PC-3 (cell line): ENCODE results near the gene RELL1. TPM values are rescaled to one million over a fixed set of nuclear protein-coding genes. Genes with fewer than 3 reads are reported as not detected.

Experiments
- ATAC-seq: fragments of 200-7000 bp; cut with Tn5 transposase; 2 replicates; pipeline ENCODE4 v1.9.1; 2020; ENCODE audit warnings: mild to moderate bottlenecking, moderate library complexity
- BruUV-seq: library from RNA; stranded (reverse); fragments of 400-500 nt; replicated peaks from 2 replicates; lab custom pipeline; 2021; lab: Mats Ljungman, UMichigan
- CTCF ChIA-PET: fragments of 300-600 bp; sonication (Branson Sonifier 250); formaldehyde crosslinking; loops from one replicate; lab custom pipeline; 2022; ENCODE audit warnings: antibody characterized with exemption; lab: Charles Lee
- POLR2A ChIA-PET: fragments of 300-600 bp; sonication (Branson Sonifier 250); formaldehyde crosslinking; loops from one replicate; lab custom pipeline; 2022; ENCODE audit warnings: antibody characterized with exemption; ENCODE audit not compliant: unreplicated experiment; lab: Charles Lee
- DNase-seq: peaks from one replicate; pipeline ENCODE4 v3.0.0-alpha.2; 2015
- H2AFZ ChIP-seq: fragments of 300-600 bp; sonication (generic); 2 replicates; pipeline ENCODE4 v1.6.0; 2016; ENCODE audit warnings: antibody characterized with exemption, low read length
- H3F3A ChIP-seq: fragments of 300-600 bp; sonication (generic); one replicate; pipeline ENCODE4 v1.6.0; 2017; ENCODE audit warnings: antibody characterized with exemption, low read length, control low read depth, mild to moderate bottlenecking; ENCODE audit not compliant: unreplicated experiment
- H3K27ac ChIP-seq: fragments of 300-600 bp; sonication (generic); 2 replicates; pipeline ENCODE4 v1.5.1; 2016; ENCODE audit warnings: mild to moderate bottlenecking, low read length
- H3K27me3 ChIP-seq: fragments of 300-600 bp; sonication (generic); 2 replicates; pipeline ENCODE4 v1.6.1; 2016; ENCODE audit warnings: low read length, mixed read lengths
- H3K36me3 ChIP-seq: fragments of 300-600 bp; sonication (generic); 2 replicates; pipeline ENCODE4 v1.6.1; 2016; ENCODE audit warnings: low read depth, mixed run types, low read length, mixed read lengths
- H3K4me1 ChIP-seq: fragments of 300-600 bp; sonication (generic); 2 replicates; pipeline ENCODE4 v1.5.1; 2016; ENCODE audit warnings: low read length; ENCODE audit not compliant: insufficient read depth
- H3K4me2 ChIP-seq: fragments of 300-600 bp; sonication (generic); 2 replicates; pipeline ENCODE4 v1.6.0; 2016; ENCODE audit warnings: low read length
- H3K4me3 ChIP-seq: fragments of 300-600 bp; sonication (generic); 2 replicates; pipeline ENCODE4 v1.5.1; 2016; ENCODE audit warnings: mild to moderate bottlenecking, low read length, mixed read lengths
- H3K79me2 ChIP-seq: fragments of 300-600 bp; sonication (generic); 2 replicates; pipeline ENCODE4 v1.6.1; 2017; ENCODE audit warnings: low read length, mixed read lengths
- H3K9ac ChIP-seq: fragments of 300-600 bp; sonication (generic); 2 replicates; pipeline ENCODE4 v1.6.0; 2016; ENCODE audit warnings: mild to moderate bottlenecking, low read length
- H3K9me2 ChIP-seq: fragments of 300-600 bp; sonication (generic); replicated peaks from 2 replicates; pipeline ENCODE4 v1.6.1; 2016; ENCODE audit warnings: mixed run types, low read length, mixed read lengths
- H3K9me3 ChIP-seq: fragments of 300-600 bp; sonication (generic); 2 replicates; pipeline ENCODE4 v1.6.1; 2016; ENCODE audit warnings: low read length, mixed read lengths
- H4K20me1 ChIP-seq: fragments of 300-600 bp; sonication (generic); 2 replicates; pipeline ENCODE4 v1.6.1; 2016; ENCODE audit warnings: low read length, mixed read lengths
- CTCF ChIP-seq: fragments of 300-600 bp; sonication (generic); conservative IDR thresholded peaks from 2 replicates; pipeline ENCODE4 v1.5.1; 2017; ENCODE audit warnings: antibody characterized with exemption, low read depth, mild to moderate bottlenecking, low read length
- EZH2 ChIP-seq: fragments of 300-600 bp; sonication (generic); IDR thresholded peaks from one replicate; pipeline ENCODE4 v1.6.1; 2017; ENCODE audit warnings: antibody characterized with exemption, mild to moderate bottlenecking, low read length; ENCODE audit not compliant: unreplicated experiment
- EZH2phosphoT487 ChIP-seq: fragments of 300-600 bp; sonication (generic); IDR thresholded peaks from 2 replicates; pipeline ENCODE4 v1.6.1; 2018; ENCODE audit warnings: mild to moderate bottlenecking, antibody characterized with exemption, low read length, borderline replicate concordance
- intact Hi-C: fragments of 100-400 bp; cut with micrococcal nuclease; formaldehyde crosslinking; loops from 2 replicates; pipeline ENCODE4 v1.9.0; 2023
- total RNA-seq: library from RNA; depleted of rRNA; stranded (reverse); fragments of >200 nt; gene quantifications from 2 replicates; pipeline ENCODE4 v1.2.3, GENCODE V29; 2014

The RELL1 gene
- total RNA-seq, 1 experiment from 2014 or later = 14.6 TPM

GRCh38 chr4:37666625-37667071 lies 19.5 kb downstream of the RELL1 start:
- POLR2A ChIA-PET = interaction anchor here (0.6 kb wide), 1 partner anchor 13 kb away, joined by 3 read pairs; no protein-coding TSS in a partner anchor
- H3K9me2 ChIP-seq = no peaks in the 10 kb centered on the region
- CTCF ChIA-PET = no interaction called here
- DNase-seq = peak; percentile 84
- TF ChIP-seq CTCF = 0 out of 2 replicates have a peak, but pooled peaks have one; percentile 16
- TF ChIP-seq EZH2 = no peak
- H2AFZ ChIP-seq = no peak overlapping the region
- H3K4me1 ChIP-seq = peaks cover 18% of the 10 kb centered on the region
- peak overlapping the region; percentile 33; the same call in 1 of the 2 replicates for H3K4me2 ChIP-seq
- H3K27ac ChIP-seq = peak overlapping the region; percentile 19
- BruUV-seq = no TSS peak
- H4K20me1 ChIP-seq = no peaks in the 10 kb centered on the region
- no peaks in the 10 kb centered on the region for H3K27me3 ChIP-seq
- no peaks in the 10 kb centered on the region for H3K9me3 ChIP-seq
- H3F3A ChIP-seq = no peaks in the 10 kb centered on the region
- peak; percentile 79 for ATAC-seq
- intact Hi-C loops = no loop called here
- H3K4me3 ChIP-seq = no peak overlapping the region
- no peaks in the 10 kb centered on the region for H3K36me3 ChIP-seq
- no peak overlapping the region for H3K9ac ChIP-seq
- H3K79me2 ChIP-seq = no peaks in the 10 kb centered on the region

GRCh38 chr4:37665333-37666320 lies 20.5 kb downstream of the RELL1 start:
- H3K4me3 ChIP-seq = no peak overlapping the region
- no peak overlapping the region for H3K9ac ChIP-seq
- ATAC-seq = no peak
- no peaks in the 10 kb centered on the region for H3K36me3 ChIP-seq
- ChIA-PET POLR2A (no interaction called here), CTCF (no interaction called here)
- no peaks in the 10 kb centered on the region for H3K9me3 ChIP-seq
- TF ChIP-seq EZH2phosphoT487 (no peak), CTCF (no peak), EZH2 (no peak)
- DNase-seq = no peak
- no peaks in the 10 kb centered on the region for H3K79me2 ChIP-seq
- no peaks in the 10 kb centered on the region for H4K20me1 ChIP-seq
- H3K9me2 ChIP-seq = no peaks in the 10 kb centered on the region
- no peak overlapping the region for H3K4me2 ChIP-seq
- H3K27me3 ChIP-seq = no peaks in the 10 kb centered on the region
- BruUV-seq = no TSS peak
- H3K4me1 ChIP-seq = peaks cover 18% of the 10 kb centered on the region
- H2AFZ ChIP-seq = no peak overlapping the region
- no peaks in the 10 kb centered on the region for H3F3A ChIP-seq
- intact Hi-C loops = no loop called here
- no peak overlapping the region for H3K27ac ChIP-seq

GRCh38 chr4:37664696-37665095 lies 21.5 kb downstream of the RELL1 start:
- DNase-seq = no peak
- H3K4me2 ChIP-seq = no peak overlapping the region
- no peaks in the 10 kb centered on the region for H3K9me2 ChIP-seq
- no TSS peak for BruUV-seq
- H3K27me3 ChIP-seq = no peaks in the 10 kb centered on the region
- H3K79me2 ChIP-seq = no peaks in the 10 kb centered on the region
- H3K36me3 ChIP-seq = no peaks in the 10 kb centered on the region
- TF ChIP-seq EZH2 (no peak), EZH2phosphoT487 (no peak), CTCF (no peak)
- H3K4me3 ChIP-seq = no peak overlapping the region
- H3K4me1 ChIP-seq = peaks cover 18% of the 10 kb centered on the region
- no peaks in the 10 kb centered on the region for H3K9me3 ChIP-seq
- no peaks in the 10 kb centered on the region for H3F3A ChIP-seq
- POLR2A ChIA-PET = no interaction called here
- no peaks in the 10 kb centered on the region for H4K20me1 ChIP-seq
- ATAC-seq = no peak
- CTCF ChIA-PET = no interaction called here
- intact Hi-C loops = no loop called here
- no peak overlapping the region for H2AFZ ChIP-seq
- H3K9ac ChIP-seq = no peak overlapping the region
- H3K27ac ChIP-seq = no peak overlapping the region
